PC-9 (cell line): ENCODE results near the gene ADGRL3.

Source experiments
- EZH2 ChIP-seq: fragments of 200-600 bp; sonication (generic); IDR thresholded peaks from 2 replicates; pipeline ENCODE4 v1.8.0; 2017; ENCODE audit warnings: antibody characterized with exemption, low read depth
- TF ChIP-seq, protein P1 (sequence below): fragments of 200-600 bp; sonication (generic); conservative IDR thresholded peaks from 2 replicates; pipeline ENCODE4 v1.6.1; 2017; ENCODE audit warnings: mixed run types, antibody characterized with exemption, mild to moderate bottlenecking, moderate library complexity

DNA sequence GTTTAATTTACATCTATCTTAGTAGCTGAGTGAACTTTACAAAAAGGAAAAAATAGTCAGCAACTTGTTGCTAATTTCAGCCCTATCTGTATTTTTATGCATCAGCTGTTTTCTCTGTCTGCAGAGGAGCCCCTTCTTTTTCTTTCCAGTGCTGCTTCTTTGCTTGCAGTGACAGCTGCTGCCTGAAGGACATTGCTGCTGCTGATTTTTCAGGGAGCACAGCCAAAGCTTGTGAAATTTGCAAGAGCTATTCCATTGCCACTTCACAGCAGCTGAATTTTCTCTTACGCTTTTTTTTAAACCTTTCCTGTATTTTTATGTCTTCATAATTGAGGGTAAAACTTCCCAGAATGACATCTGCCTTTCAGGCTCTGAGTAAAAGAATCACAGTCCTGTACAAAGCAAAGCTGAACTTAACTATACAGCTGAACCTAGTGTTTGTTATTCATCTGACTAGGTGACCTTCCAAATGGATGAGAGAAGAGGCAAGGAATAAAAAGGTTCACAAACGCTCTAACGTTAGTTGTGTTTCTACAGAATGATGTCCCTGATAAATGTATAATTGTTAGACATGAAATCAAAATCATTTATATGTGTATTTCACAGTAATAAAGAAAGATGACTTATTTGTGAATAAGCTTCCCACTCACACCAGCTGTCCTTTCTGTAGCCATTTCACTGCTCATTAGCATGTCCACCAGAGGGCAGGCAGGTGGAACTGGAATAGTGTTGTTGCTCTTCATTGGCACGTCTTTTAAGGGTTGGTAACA is 541.4 kb downstream of the ADGRL3 start:
- TF ChIP-seq, protein P1, sequence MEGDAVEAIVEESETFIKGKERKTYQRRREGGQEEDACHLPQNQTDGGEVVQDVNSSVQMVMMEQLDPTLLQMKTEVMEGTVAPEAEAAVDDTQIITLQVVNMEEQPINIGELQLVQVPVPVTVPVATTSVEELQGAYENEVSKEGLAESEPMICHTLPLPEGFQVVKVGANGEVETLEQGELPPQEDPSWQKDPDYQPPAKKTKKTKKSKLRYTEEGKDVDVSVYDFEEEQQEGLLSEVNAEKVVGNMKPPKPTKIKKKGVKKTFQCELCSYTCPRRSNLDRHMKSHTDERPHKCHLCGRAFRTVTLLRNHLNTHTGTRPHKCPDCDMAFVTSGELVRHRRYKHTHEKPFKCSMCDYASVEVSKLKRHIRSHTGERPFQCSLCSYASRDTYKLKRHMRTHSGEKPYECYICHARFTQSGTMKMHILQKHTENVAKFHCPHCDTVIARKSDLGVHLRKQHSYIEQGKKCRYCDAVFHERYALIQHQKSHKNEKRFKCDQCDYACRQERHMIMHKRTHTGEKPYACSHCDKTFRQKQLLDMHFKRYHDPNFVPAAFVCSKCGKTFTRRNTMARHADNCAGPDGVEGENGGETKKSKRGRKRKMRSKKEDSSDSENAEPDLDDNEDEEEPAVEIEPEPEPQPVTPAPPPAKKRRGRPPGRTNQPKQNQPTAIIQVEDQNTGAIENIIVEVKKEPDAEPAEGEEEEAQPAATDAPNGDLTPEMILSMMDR: 0 out of 2 replicates have a peak, but pooled peaks have one; percentile 20
- no peak for TF ChIP-seq EZH2
